Smooth muscle cell (in vitro differentiated cells): ENCODE data around the gene KCNMB2. TPM values are rescaled to one million over a fixed set of nuclear protein-coding genes. Genes with fewer than 3 reads are reported as not detected.
A peak's percentile ranks its signal among the peaks of the same experiment; 100 is the strongest.

Experiments
- DNase-seq: peaks from one replicate; lab custom pipeline; 2025; ENCODE audit not compliant: unreplicated experiment; lab: John Stamatoyannopoulos, UW
- H2AFZ ChIP-seq: fragments of 200-600 bp; sonication (generic); 2 replicates; pipeline ENCODE4 v1.6.0; 2016; ENCODE audit warnings: antibody characterized with exemption, low read depth, mild to moderate bottlenecking
- H3F3A ChIP-seq: fragments of 200-600 bp; sonication (generic); 2 replicates; pipeline ENCODE4 v1.6.0; 2017; ENCODE audit warnings: antibody characterized with exemption, low read depth
- H3K27ac ChIP-seq: fragments of 200-600 bp; sonication (generic); 2 replicates; pipeline ENCODE4 v1.5.1; 2016; ENCODE audit warnings: low read depth, mild to moderate bottlenecking
- H3K27me3 ChIP-seq: fragments of 200-600 bp; sonication (generic); 2 replicates; pipeline ENCODE4 v1.6.1; 2016; ENCODE audit warnings: low read depth, mild to moderate bottlenecking
- H3K36me3 ChIP-seq: fragments of 200-600 bp; sonication (generic); 2 replicates; pipeline ENCODE4 v1.5.1; 2016; ENCODE audit warnings: low read depth
- H3K4me1 ChIP-seq: fragments of 200-600 bp; sonication (generic); 2 replicates; pipeline ENCODE4 v1.5.1; 2016; ENCODE audit warnings: low read depth
- H3K4me2 ChIP-seq: fragments of 200-600 bp; sonication (generic); 2 replicates; pipeline ENCODE4 v1.6.0; 2016; ENCODE audit warnings: mild to moderate bottlenecking
- H3K4me3 ChIP-seq: fragments of 200-600 bp; sonication (generic); 2 replicates; pipeline ENCODE4 v1.5.1; 2016; ENCODE audit warnings: mild to moderate bottlenecking
- H3K79me2 ChIP-seq: fragments of 200-600 bp; sonication (generic); 2 replicates; pipeline ENCODE4 v1.6.0; 2016; ENCODE audit warnings: low read depth, mild to moderate bottlenecking
- H3K9ac ChIP-seq: fragments of 200-600 bp; sonication (generic); 2 replicates; pipeline ENCODE4 v1.6.0; 2016; ENCODE audit warnings: low read depth
- H3K9me3 ChIP-seq: fragments of 200-600 bp; sonication (generic); replicated peaks from 2 replicates; pipeline ENCODE4 v1.5.1; 2016; ENCODE audit warnings: low read depth
- H4K20me1 ChIP-seq: fragments of 200-600 bp; sonication (generic); 2 replicates; pipeline ENCODE4 v1.6.0; 2016; ENCODE audit warnings: low read depth
- WGBS: methylation state at CpG from one replicate; pipeline ENCODE4 v1.1.7; 2016; ENCODE audit warnings: low lambda C conversion rate; 5-methylcytosine and 5-hydroxymethylcytosine counted together
- polyA plus RNA-seq: library from polyadenylated mRNA; unstranded; fragments of >200 nt; fragmentation: Nextera tagmentation; extraction: Ambion mirVana; gene quantifications from 2 replicates; pipeline ENCODE4 v1.2.1, GENCODE V29; 2016
- total RNA-seq: library from RNA; depleted of rRNA; stranded (reverse); fragments of >200 nt; gene quantifications from 2 replicates; pipeline ENCODE4 v1.2.3, GENCODE V29; 2014
- TF ChIP-seq, protein P1 (sequence below): fragments of 200-600 bp; sonication (generic); IDR thresholded peaks from 2 replicates; pipeline ENCODE4 v1.5.1; 2017; ENCODE audit warnings: borderline replicate concordance, mild to moderate bottlenecking, antibody characterized with exemption; ENCODE audit not compliant: insufficient read depth, poor library complexity, severe bottlenecking

KCNMB2 gene
- total and polyA plus RNA-seq, 2 experiments from 2014 or later, result 0.09 TPM; not detected in 1

DNA sequence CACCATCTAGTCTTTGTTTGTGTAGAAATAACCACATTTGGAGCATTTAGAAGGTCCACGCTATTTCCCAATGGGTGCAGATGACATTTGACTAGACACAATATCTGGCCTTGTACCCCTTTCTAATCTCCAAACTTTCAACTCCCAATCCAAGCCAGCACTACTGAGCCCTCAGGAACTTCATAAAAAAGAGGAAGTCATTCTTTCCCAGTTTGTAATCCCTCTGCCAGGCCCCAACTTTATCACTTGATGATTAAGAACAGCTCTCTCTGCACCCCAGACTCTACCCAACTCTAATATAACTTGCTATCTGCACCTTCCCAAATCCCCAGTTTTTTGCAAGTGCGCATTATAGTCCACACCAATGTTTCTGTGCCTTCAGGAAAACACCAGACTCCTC lies 170.2 kb downstream of the KCNMB2 start:
- 26% methylated on average over 2 of the region's 2 CpGs for WGBS
- H3K36me3 ChIP-seq, result no peaks in the 10 kb centered on the region
- no peaks in the 10 kb centered on the region for H3K27me3 ChIP-seq
- no peak overlapping the region for H2AFZ ChIP-seq
- H3F3A ChIP-seq, result peaks cover 5% of the 10 kb centered on the region
- no peak for DNase-seq
- no peaks in the 10 kb centered on the region for H4K20me1 ChIP-seq
- H3K4me3 ChIP-seq, result no peak overlapping the region
- no peak overlapping the region for H3K9ac ChIP-seq
- no peaks in the 10 kb centered on the region for H3K79me2 ChIP-seq
- H3K4me2 ChIP-seq, result peak overlapping the region; percentile 67
- TF ChIP-seq, protein P1, sequence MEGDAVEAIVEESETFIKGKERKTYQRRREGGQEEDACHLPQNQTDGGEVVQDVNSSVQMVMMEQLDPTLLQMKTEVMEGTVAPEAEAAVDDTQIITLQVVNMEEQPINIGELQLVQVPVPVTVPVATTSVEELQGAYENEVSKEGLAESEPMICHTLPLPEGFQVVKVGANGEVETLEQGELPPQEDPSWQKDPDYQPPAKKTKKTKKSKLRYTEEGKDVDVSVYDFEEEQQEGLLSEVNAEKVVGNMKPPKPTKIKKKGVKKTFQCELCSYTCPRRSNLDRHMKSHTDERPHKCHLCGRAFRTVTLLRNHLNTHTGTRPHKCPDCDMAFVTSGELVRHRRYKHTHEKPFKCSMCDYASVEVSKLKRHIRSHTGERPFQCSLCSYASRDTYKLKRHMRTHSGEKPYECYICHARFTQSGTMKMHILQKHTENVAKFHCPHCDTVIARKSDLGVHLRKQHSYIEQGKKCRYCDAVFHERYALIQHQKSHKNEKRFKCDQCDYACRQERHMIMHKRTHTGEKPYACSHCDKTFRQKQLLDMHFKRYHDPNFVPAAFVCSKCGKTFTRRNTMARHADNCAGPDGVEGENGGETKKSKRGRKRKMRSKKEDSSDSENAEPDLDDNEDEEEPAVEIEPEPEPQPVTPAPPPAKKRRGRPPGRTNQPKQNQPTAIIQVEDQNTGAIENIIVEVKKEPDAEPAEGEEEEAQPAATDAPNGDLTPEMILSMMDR, result no peak
- H3K4me1 ChIP-seq, result peaks cover 7% of the 10 kb centered on the region
- peak overlapping the region; percentile 60 for H3K27ac ChIP-seq
- H3K9me3 ChIP-seq, result no peaks in the 10 kb centered on the region

DNA sequence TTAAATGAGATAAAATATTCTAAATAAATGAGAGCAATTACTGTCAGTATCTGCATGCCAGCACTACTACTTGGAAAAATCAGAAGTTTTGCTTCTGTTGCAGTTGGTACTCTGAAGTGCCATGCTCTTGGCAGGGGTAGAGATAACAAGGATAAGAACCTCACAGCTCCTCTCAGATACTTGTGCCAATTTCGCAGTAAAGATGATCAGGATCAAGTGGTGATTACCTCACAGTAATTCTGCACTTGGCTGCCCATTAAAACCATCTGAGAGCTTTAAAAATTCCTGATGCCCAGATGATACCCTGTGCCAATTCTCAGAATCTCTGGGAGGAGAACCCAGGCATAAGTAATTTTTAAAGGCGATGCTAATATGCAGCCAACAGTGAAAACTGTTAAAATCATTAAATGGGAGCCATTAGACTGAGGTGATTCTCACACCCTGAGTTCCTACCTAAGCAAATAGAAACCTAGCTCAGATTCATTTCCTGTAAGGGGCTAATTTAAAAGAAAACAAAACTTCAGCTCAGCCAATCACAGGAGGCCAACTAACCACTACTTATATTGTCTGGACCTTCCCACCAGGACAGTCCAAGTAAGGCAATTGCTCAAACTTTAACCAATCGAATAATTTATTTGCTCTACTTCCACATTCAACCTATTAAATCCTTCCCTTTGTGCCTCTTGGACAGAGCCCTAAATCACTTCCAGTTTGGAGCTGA lies 171.2 kb downstream of the KCNMB2 start:
- Histone ChIP-seq H3K79me2 (no peaks in the 10 kb centered on the region), H3K36me3 (no peaks in the 10 kb centered on the region), H3K27me3 (no peaks in the 10 kb centered on the region), H3F3A (peaks cover 5% of the 10 kb centered on the region), H3K9me3 (no peaks in the 10 kb centered on the region), H3K4me2 (peak overlapping the region; percentile 40), H3K27ac (no peak overlapping the region), H3K4me3 (no peak overlapping the region), H3K4me1 (peaks cover 7% of the 10 kb centered on the region), H3K9ac (no peak overlapping the region), H2AFZ (no peak overlapping the region), H4K20me1 (no peaks in the 10 kb centered on the region)
- TF ChIP-seq, protein P1, result no peak
- DNase-seq, result no peak
- WGBS, result 83% methylated on average over 3 of the region's 3 CpGs

DNA sequence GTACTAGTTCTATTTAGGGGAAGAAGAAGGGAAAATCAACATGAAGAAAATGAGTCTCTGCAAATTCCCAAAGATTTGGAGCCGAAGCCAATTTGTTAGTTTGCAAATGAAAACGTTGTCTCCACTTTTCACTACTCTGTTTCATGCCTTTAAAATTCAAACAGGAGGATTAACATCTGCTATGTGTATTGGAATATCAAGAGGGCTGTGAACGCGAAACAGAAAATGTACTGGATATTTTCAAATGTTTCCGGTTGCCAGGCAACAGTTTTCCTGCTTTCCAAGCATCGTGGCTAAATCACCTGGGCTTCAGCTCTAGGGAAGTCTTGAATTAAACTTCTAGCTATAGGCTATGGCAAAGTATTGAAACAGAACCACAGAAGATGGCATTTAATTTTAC lies 172.8 kb downstream of the KCNMB2 start:
- Histone ChIP-seq H2AFZ (no peak overlapping the region), H3K9ac (no peak overlapping the region), H3K27ac (no peak overlapping the region), H3K27me3 (no peaks in the 10 kb centered on the region), H3K9me3 (no peaks in the 10 kb centered on the region), H3K4me2 (peak overlapping the region; percentile 4), H3K36me3 (no peaks in the 10 kb centered on the region), H3K4me1 (peaks cover 7% of the 10 kb centered on the region), H3K4me3 (no peak overlapping the region), H4K20me1 (no peaks in the 10 kb centered on the region), H3F3A (peaks cover 5% of the 10 kb centered on the region), H3K79me2 (no peaks in the 10 kb centered on the region)
- 53% methylated on average over 6 of the region's 6 CpGs for WGBS
- DNase-seq, result no peak
- TF ChIP-seq, protein P1, result no peak

DNA sequence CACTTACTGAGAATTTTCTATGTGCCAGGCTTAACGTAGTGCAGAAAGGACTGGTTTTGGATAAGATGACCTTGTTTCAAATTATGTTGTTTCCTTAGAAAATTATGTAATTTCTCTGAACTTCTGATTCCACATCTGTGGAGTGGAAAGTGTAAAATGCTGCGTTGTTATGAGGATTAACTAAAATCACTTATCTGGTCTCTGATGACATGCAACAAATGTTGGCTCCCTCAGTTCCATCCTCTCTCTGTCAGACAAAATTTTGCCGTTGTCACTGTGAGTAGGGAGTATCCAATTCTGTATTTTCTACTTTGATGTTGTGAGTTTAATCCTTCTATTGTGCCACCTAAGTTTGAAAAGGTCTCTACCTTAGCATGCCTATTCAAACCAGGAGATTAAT lies 175.5 kb downstream of the KCNMB2 start:
- Histone ChIP-seq H3K4me3 (no peak overlapping the region), H4K20me1 (no peaks in the 10 kb centered on the region), H3K79me2 (no peaks in the 10 kb centered on the region), H3F3A (peaks cover 4% of the 10 kb centered on the region), H3K36me3 (no peaks in the 10 kb centered on the region), H3K27ac (no peak overlapping the region), H3K4me2 (no peak overlapping the region), H3K9me3 (no peaks in the 10 kb centered on the region), H2AFZ (no peak overlapping the region), H3K9ac (no peak overlapping the region), H3K4me1 (peaks cover 10% of the 10 kb centered on the region), H3K27me3 (no peaks in the 10 kb centered on the region)
- DNase-seq, result no peak
- TF ChIP-seq, protein P1, result no peak
- 78% methylated on average over 3 of the region's 3 CpGs for WGBS
